NCI-H187 (cell line): ENCODE data around the gene BICC1.

Experiments
- DNase-seq, 2 experiments: peaks; one replicate each; lab custom pipeline; 2025; lab: John Stamatoyannopoulos, UW

BICC1 gene

GRCh38 chr10:58651040-58651439, 138.4 kb downstream of the BICC1 start:
- DNase-seq, result no peak

GRCh38 chr10:58651742-58652141, 139.1 kb downstream of the BICC1 start:
- DNase-seq, result no peak

GRCh38 chr10:58653139-58653538, 140.5 kb downstream of the BICC1 start:
- DNase-seq, result no peak

- DNase-seq, result no peak
These were observed 148.0 kb downstream of the BICC1 start for GRCh38 chr10:58660575-58661255.

GRCh38 chr10:58661336-58661735, 148.7 kb downstream of the BICC1 start:
- DNase-seq, result no peak

- no peak for DNase-seq
These were observed 149.2 kb downstream of the BICC1 start for GRCh38 chr10:58661902-58662301.

GRCh38 chr10:58662314-58662713, 149.6 kb downstream of the BICC1 start:
- no peak for DNase-seq

- no peak for DNase-seq
These were observed 152.7 kb downstream of the BICC1 start for GRCh38 chr10:58665361-58665760.

- no peak for DNase-seq
These were observed 153.4 kb downstream of the BICC1 start for GRCh38 chr10:58666024-58666423.

- DNase-seq, result no peak
These were observed 155.1 kb downstream of the BICC1 start for GRCh38 chr10:58667658-58668310.

GRCh38 chr10:58672845-58673244, 160.2 kb downstream of the BICC1 start:
- DNase-seq, result no peak

- no peak for DNase-seq
These were observed 161.6 kb downstream of the BICC1 start for GRCh38 chr10:58674251-58674650.

GRCh38 chr10:58675321-58675720, 162.6 kb downstream of the BICC1 start:
- no peak for DNase-seq

- no peak for DNase-seq
These were observed 178.9 kb downstream of the BICC1 start for GRCh38 chr10:58691528-58691927.

- DNase-seq, result no peak
These were observed 181.2 kb downstream of the BICC1 start for GRCh38 chr10:58693919-58694318.

- no peak for DNase-seq
These were observed 182.3 kb downstream of the BICC1 start for GRCh38 chr10:58695022-58695421.

GRCh38 chr10:58696736-58697135, 184.1 kb downstream of the BICC1 start:
- no peak for DNase-seq

- no peak for DNase-seq
These were observed 185.0 kb downstream of the BICC1 start for GRCh38 chr10:58697691-58698090.

GRCh38 chr10:58698777-58699356, 186.2 kb downstream of the BICC1 start:
- DNase-seq, result no peak

GRCh38 chr10:58700591-58700990, 187.9 kb downstream of the BICC1 start:
- DNase-seq, result no peak

GRCh38 chr10:58701405-58702135, 188.9 kb downstream of the BICC1 start:
- DNase-seq, result no peak

GRCh38 chr10:58704226-58704625, 191.6 kb downstream of the BICC1 start:
- no peak for DNase-seq

GRCh38 chr10:58704671-58705141, 192.0 kb downstream of the BICC1 start:
- DNase-seq, result no peak
